HepG2 (cell line): ENCODE measurements around the gene UXS1. TPM values are rescaled to one million over a fixed set of nuclear protein-coding genes. Genes with fewer than 3 reads are reported as not detected.

Source experiments
- ADNP ChIP-seq: sonication (generic); formaldehyde crosslinking; IDR thresholded peaks from 2 replicates; pipeline ENCODE4 v1.4.0; 2020; ENCODE audit warnings: missing genetic modification reagents
- CBX1 ChIP-seq: IDR thresholded peaks from one replicate; pipeline ENCODE4 v1.6.1; 2016; ENCODE audit warnings: antibody characterized with exemption, low read depth
- GATAD1 ChIP-seq: IDR thresholded peaks from 2 replicates; pipeline ENCODE4 v1.6.1; 2016; ENCODE audit warnings: missing genetic modification reagents, missing compliant biosample characterization
- HDAC6 ChIP-seq: fragments of 200-600 bp; sonication (generic); IDR thresholded peaks from 2 replicates; pipeline ENCODE4 v1.7.0; 2017; ENCODE audit warnings: mild to moderate bottlenecking, antibody characterized with exemption, low read length, low read depth
- HMGA1 ChIP-seq: sonication (generic); formaldehyde crosslinking; conservative IDR thresholded peaks from 2 replicates; pipeline ENCODE4 v1.4.0; 2020; ENCODE audit warnings: missing genetic modification reagents
- KAT2B ChIP-seq: fragments of 150-350 bp; IDR thresholded peaks from 2 replicates; pipeline ENCODE4 v1.6.1; 2014; ENCODE audit warnings: low read depth, low read length, borderline replicate concordance
- KDM2A ChIP-seq: sonication (generic); formaldehyde crosslinking; IDR thresholded peaks from 2 replicates; pipeline ENCODE4 v1.4.0; 2020; ENCODE audit warnings: low read depth, missing genetic modification reagents, borderline replicate concordance
- KLF12 ChIP-seq: sonication (generic); formaldehyde crosslinking; IDR thresholded peaks from 2 replicates; pipeline ENCODE4 v1.4.0; 2020; ENCODE audit warnings: missing genetic modification reagents, borderline replicate concordance
- MIXL1 ChIP-seq: IDR thresholded peaks from 2 replicates; pipeline ENCODE4 v1.6.1; 2016
- MXI1 ChIP-seq: IDR thresholded peaks from 3 replicates; pipeline ENCODE4 v1.6.1; 2012; ENCODE audit warnings: low read depth, low read length, inconsistent platforms, borderline replicate concordance
- SMC3 ChIP-seq: IDR thresholded peaks from 2 replicates; pipeline ENCODE4 v1.6.1; 2011; ENCODE audit warnings: low read length, improper control_type of control experiment
- TBP ChIP-seq: sonication (generic); formaldehyde crosslinking; IDR thresholded peaks from 2 replicates; pipeline ENCODE4 v1.5.0; 2020; ENCODE audit warnings: missing genetic modification reagents
- ZBTB7B ChIP-seq: sonication (generic); formaldehyde crosslinking; IDR thresholded peaks from 2 replicates; pipeline ENCODE4 v1.4.0; 2020; ENCODE audit warnings: missing genetic modification reagents
- ZFAT ChIP-seq: sonication (generic); formaldehyde crosslinking; conservative IDR thresholded peaks from 2 replicates; pipeline ENCODE4 v1.8.1; 2023; ENCODE audit warnings: missing genetic modification reagents, inconsistent platforms
- ZNF225 ChIP-seq: sonication (generic); formaldehyde crosslinking; IDR thresholded peaks from 2 replicates; pipeline ENCODE4 v1.4.0; 2020; ENCODE audit warnings: mild to moderate bottlenecking, missing genetic modification reagents
- ZNF350 ChIP-seq: sonication (generic); formaldehyde crosslinking; IDR thresholded peaks from 2 replicates; pipeline ENCODE4 v1.4.0; 2020; ENCODE audit warnings: mild to moderate bottlenecking, low read depth, missing genetic modification reagents, borderline replicate concordance
- ZNF607 ChIP-seq: sonication (generic); formaldehyde crosslinking; IDR thresholded peaks from 2 replicates; pipeline ENCODE4 v1.5.1; 2020; ENCODE audit warnings: missing genetic modification reagents, mild to moderate bottlenecking, borderline replicate concordance
- polyA plus RNA-seq, 8 experiments: library from polyadenylated mRNA; depleted of rRNA in 3 of 8; stranded (reverse) in 7 of 8; unstranded in 1 of 8; fragments of >200 nt; fragmentation: Illumina TruSeq in 4 of 8; extraction: Trizol in 4 of 8; gene quantifications; 2 replicates each; pipeline versions ENCODE4 v1.2.1 to v1.2.3, GENCODE V29; 2011 to 2016; ENCODE audit warnings: low read depth in 4 of 8, missing spikeins in 1 of 8, mixed read lengths in 1 of 8; ENCODE audit not compliant: insufficient read depth in 1 of 8
- total RNA-seq, 5 experiments: library from RNA; depleted of rRNA; stranded (reverse); fragments of >200 nt; fragmentation: Illumina TruSeq; extraction: Trizol; gene quantifications; 2 replicates each; pipeline ENCODE4 v1.2.3, GENCODE V29; 2016; ENCODE audit warnings: low read depth in 1 of 5
- TF ChIP-seq, protein P1 (sequence below): sonication (generic); formaldehyde crosslinking; IDR thresholded peaks from 2 replicates; pipeline ENCODE4 v1.5.1; 2020; ENCODE audit warnings: missing genetic modification reagents, mild to moderate bottlenecking, borderline replicate concordance
- TF ChIP-seq, protein P2 (sequence below): sonication (generic); formaldehyde crosslinking; IDR thresholded peaks from 2 replicates; pipeline ENCODE4 v1.5.0; 2020; ENCODE audit warnings: missing genetic modification reagents, mild to moderate bottlenecking, borderline replicate concordance
- TF ChIP-seq, protein P3 (sequence below), 2 experiments: sonication (generic) in 1 of 2; formaldehyde crosslinking in 1 of 2; IDR thresholded peaks; 2 replicates each; pipeline versions ENCODE4 v1.4.0 to v1.6.1; 2018 to 2020; ENCODE audit warnings: missing genetic modification reagents in 2 of 2, borderline replicate concordance in 1 of 2, low read depth in 1 of 2, mild to moderate bottlenecking in 1 of 2, missing biosample characterization in 1 of 2
- TF ChIP-seq, protein P4 (sequence below): sonication (generic); formaldehyde crosslinking; IDR thresholded peaks from 2 replicates; pipeline ENCODE4 v1.4.0; 2020; ENCODE audit warnings: missing genetic modification reagents
- TF ChIP-seq, protein P5 (sequence below): sonication (generic); formaldehyde crosslinking; IDR thresholded peaks from 2 replicates; pipeline ENCODE4 v1.4.0; 2020; ENCODE audit warnings: mild to moderate bottlenecking, missing genetic modification reagents

UXS1 gene
- total and polyA plus RNA-seq, 2 of the 13 experiments (the other 11 are each of a cell fraction or from before 2014, with no cell fraction given) = 53.3 to 110 TPM

DNA sequence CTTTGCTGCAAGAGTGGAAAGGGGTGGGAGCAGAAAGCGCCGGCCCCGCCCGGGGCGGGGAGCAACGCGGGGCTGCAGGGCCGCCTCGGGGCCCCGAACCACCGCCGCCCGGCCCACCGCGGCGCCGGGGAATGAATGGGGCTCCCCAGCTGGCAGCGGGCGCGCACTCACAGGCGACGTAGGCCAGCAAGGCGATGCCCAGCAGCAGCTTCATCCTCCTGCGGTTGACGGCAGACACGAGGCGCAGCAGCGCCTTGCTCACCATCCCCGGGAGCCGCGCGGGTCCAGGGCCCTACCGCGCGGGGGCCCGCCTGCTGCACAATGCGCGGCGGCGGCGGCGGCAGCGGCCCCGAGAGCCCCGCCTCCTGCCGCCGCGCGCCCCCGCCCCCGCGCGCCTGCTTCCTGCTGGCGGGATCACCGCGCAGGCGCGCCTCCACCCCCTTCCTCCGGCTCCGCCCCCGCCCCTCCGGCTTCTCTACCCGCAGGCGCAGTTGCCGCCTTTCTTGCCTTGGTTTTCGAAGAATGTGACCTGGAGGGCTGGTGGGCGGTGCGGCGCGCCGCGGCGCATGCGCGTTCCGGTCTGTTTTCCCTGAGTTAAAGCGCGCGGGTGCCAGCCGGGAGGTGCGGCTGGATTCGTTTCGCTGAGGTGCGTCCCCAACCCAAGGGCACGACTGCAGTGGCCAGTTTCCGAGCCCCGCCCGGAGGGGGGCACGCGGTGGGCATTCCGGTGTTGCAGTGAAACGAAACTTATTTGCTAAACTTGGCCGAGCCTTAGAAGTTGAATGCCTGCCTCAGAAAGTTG, at the start of gene UXS1 (continued):
- TF ChIP-seq, protein P1, sequence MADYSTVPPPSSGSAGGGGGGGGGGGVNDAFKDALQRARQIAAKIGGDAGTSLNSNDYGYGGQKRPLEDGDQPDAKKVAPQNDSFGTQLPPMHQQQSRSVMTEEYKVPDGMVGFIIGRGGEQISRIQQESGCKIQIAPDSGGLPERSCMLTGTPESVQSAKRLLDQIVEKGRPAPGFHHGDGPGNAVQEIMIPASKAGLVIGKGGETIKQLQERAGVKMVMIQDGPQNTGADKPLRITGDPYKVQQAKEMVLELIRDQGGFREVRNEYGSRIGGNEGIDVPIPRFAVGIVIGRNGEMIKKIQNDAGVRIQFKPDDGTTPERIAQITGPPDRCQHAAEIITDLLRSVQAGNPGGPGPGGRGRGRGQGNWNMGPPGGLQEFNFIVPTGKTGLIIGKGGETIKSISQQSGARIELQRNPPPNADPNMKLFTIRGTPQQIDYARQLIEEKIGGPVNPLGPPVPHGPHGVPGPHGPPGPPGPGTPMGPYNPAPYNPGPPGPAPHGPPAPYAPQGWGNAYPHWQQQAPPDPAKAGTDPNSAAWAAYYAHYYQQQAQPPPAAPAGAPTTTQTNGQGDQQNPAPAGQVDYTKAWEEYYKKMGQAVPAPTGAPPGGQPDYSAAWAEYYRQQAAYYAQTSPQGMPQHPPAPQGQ (CRISPR knock-in tag) = no peak
- peak; percentile 60; the same call in 1 of the 2 replicates for TF ChIP-seq KLF12 (CRISPR knock-in tag)
- TF ChIP-seq ZBTB7B = peak; percentile 84
- TF ChIP-seq MXI1 = peak; percentile 55; the same call in 1 of the 3 replicates
- TF ChIP-seq MIXL1 (CRISPR knock-in tag) = 0 out of 2 replicates have a peak, but pooled peaks have one; percentile 33
- TF ChIP-seq, protein P2, sequence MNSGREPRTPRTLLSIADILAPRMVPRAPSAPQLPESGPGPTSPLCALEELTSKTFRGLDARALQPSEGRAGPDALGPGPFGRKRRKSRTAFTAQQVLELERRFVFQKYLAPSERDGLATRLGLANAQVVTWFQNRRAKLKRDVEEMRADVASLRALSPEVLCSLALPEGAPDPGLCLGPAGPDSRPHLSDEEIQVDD (CRISPR knock-in tag) = 0 out of 2 replicates have a peak, but pooled peaks have one; percentile 39
- TF ChIP-seq, protein P3, sequence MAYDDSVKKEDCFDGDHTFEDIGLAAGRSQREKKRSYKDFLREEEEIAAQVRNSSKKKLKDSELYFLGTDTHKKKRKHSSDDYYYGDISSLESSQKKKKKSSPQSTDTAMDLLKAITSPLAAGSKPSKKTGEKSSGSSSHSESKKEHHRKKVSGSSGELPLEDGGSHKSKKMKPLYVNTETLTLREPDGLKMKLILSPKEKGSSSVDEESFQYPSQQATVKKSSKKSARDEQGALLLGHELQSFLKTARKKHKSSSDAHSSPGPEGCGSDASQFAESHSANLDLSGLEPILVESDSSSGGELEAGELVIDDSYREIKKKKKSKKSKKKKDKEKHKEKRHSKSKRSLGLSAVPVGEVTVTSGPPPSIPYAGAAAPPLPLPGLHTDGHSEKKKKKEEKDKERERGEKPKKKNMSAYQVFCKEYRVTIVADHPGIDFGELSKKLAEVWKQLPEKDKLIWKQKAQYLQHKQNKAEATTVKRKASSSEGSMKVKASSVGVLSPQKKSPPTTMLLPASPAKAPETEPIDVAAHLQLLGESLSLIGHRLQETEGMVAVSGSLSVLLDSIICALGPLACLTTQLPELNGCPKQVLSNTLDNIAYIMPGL (CRISPR knock-in tag; IDR thresholded peaks at IDR 0.05; ENCODE audit: borderline replicate concordance in 1 of 2, low read depth in 1 of 2) = no peak; a peak in 1 of 4 replicates
- TF ChIP-seq HDAC6 = no peak
- TF ChIP-seq ADNP (CRISPR knock-in tag) = no peak
- TF ChIP-seq ZFAT (CRISPR knock-in tag) = no peak
- TF ChIP-seq KDM2A (CRISPR knock-in tag) = peak; percentile 63; the same call in 1 of the 2 replicates
- TF ChIP-seq CBX1 = no peak
- TF ChIP-seq, protein P4, sequence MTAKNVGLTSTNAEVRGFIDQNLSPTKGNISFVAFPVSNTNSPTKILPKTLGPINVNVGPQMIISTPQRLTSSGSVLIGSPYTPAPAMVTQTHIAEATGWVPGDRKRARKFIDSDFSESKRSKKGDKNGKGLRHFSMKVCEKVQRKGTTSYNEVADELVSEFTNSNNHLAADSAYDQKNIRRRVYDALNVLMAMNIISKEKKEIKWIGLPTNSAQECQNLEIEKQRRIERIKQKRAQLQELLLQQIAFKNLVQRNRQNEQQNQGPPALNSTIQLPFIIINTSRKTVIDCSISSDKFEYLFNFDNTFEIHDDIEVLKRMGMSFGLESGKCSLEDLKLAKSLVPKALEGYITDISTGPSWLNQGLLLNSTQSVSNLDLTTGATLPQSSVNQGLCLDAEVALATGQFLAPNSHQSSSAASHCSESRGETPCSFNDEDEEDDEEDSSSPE (CRISPR knock-in tag) = peak; percentile 91
- TF ChIP-seq ZNF607 (CRISPR knock-in tag) = 0 out of 2 replicates have a peak, but pooled peaks have one; percentile 32
- no peak for TF ChIP-seq HMGA1 (CRISPR knock-in tag)
- TF ChIP-seq, protein P5, sequence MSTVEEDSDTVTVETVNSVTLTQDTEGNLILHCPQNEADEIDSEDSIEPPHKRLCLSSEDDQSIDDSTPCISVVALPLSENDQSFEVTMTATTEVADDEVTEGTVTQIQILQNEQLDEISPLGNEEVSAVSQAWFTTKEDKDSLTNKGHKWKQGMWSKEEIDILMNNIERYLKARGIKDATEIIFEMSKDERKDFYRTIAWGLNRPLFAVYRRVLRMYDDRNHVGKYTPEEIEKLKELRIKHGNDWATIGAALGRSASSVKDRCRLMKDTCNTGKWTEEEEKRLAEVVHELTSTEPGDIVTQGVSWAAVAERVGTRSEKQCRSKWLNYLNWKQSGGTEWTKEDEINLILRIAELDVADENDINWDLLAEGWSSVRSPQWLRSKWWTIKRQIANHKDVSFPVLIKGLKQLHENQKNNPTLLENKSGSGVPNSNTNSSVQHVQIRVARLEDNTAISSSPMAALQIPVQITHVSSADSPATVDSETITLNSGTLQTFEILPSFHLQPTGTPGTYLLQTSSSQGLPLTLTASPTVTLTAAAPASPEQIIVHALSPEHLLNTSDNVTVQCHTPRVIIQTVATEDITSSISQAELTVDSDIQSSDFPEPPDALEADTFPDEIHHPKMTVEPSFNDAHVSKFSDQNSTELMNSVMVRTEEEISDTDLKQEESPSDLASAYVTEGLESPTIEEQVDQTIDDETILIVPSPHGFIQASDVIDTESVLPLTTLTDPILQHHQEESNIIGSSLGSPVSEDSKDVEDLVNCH (CRISPR knock-in tag) = no peak
- TF ChIP-seq KAT2B = no peak
- peak; percentile 60; the same call in 1 of the 2 replicates for TF ChIP-seq ZNF350 (CRISPR knock-in tag)
- no peak for TF ChIP-seq SMC3
- peak; percentile 65 for TF ChIP-seq GATAD1 (CRISPR knock-in tag)
- TF ChIP-seq ZNF225 (CRISPR knock-in tag) = no peak
- 0 out of 2 replicates have a peak, but pooled peaks have one; percentile 21 for TF ChIP-seq TBP (CRISPR knock-in tag)
